A673 (cell line): ENCODE results near the gene CWC27. TPM values are rescaled to one million over a fixed set of nuclear protein-coding genes. Genes with fewer than 3 reads are reported as not detected.
"Not testable (repeated sequence)": the region's sequence is repeated elsewhere in the genome, so short reads cannot be mapped to it uniquely, and the experiment has no call there.

Experiments used
- BruUV-seq: library from RNA; stranded (reverse); fragments of 400-500 nt; replicated peaks from 2 replicates; lab custom pipeline; 2021; lab: Mats Ljungman, UMichigan
- CTCF ChIA-PET: fragments of 300-600 bp; sonication (Branson Sonifier 250); formaldehyde crosslinking; loops from one replicate; lab custom pipeline; 2022; ENCODE audit warnings: antibody characterized with exemption; lab: Charles Lee
- POLR2A ChIA-PET: fragments of 300-600 bp; sonication (Branson Sonifier 250); formaldehyde crosslinking; loops from one replicate; lab custom pipeline; 2022; ENCODE audit warnings: antibody characterized with exemption; ENCODE audit not compliant: low non-redundant PET; lab: Charles Lee
- DNase-seq: peaks from one replicate; pipeline ENCODE4 v3.0.0-alpha.2; 2015; ENCODE audit warnings: low spot score
- H3K27ac ChIP-seq: fragments of 200-600 bp; sonication (generic); 2 replicates; pipeline ENCODE4 v1.5.1; 2016; ENCODE audit warnings: mixed run types, low read depth, mild to moderate bottlenecking, mixed read lengths, antibody characterized with exemption, low read length; ENCODE audit not compliant: poor library complexity, severe bottlenecking
- H3K27me3 ChIP-seq: fragments of 200-600 bp; sonication (generic); replicated peaks from 2 replicates; pipeline ENCODE4 v1.6.1; 2017; ENCODE audit warnings: mixed run types, low read depth, mild to moderate bottlenecking, mixed read lengths, antibody characterized with exemption, low read length; ENCODE audit not compliant: insufficient read depth, poor library complexity
- H3K36me3 ChIP-seq: fragments of 200-600 bp; sonication (generic); 2 replicates; pipeline ENCODE4 v1.6.1; 2016; ENCODE audit warnings: mixed run types, mild to moderate bottlenecking, mixed read lengths, antibody characterized with exemption, low read length; ENCODE audit not compliant: insufficient read depth, poor library complexity, severe bottlenecking
- H3K4me1 ChIP-seq: fragments of 200-600 bp; sonication (generic); 2 replicates; pipeline ENCODE4 v1.6.1; 2017; ENCODE audit warnings: mixed run types, mild to moderate bottlenecking, mixed read lengths, antibody characterized with exemption, low read length; ENCODE audit not compliant: insufficient read depth, poor library complexity, severe bottlenecking
- H3K4me3 ChIP-seq: fragments of 200-600 bp; sonication (generic); 2 replicates; pipeline ENCODE4 v1.5.1; 2016; ENCODE audit warnings: low read depth, mixed run types, mild to moderate bottlenecking, mixed read lengths, low read length; ENCODE audit not compliant: poor library complexity, severe bottlenecking
- H3K9me3 ChIP-seq: fragments of 200-600 bp; sonication (generic); 2 replicates; pipeline ENCODE4 v1.6.1; 2016; ENCODE audit warnings: mixed run types, low read depth, mild to moderate bottlenecking, mixed read lengths, antibody characterized with exemption, low read length; ENCODE audit not compliant: poor library complexity, severe bottlenecking
- EZH2 ChIP-seq: fragments of 200-600 bp; sonication (generic); IDR thresholded peaks from 2 replicates; pipeline ENCODE4 v1.6.1; 2017; ENCODE audit warnings: borderline replicate concordance, low read depth, mild to moderate bottlenecking, mixed read lengths, antibody characterized with exemption, low read length; ENCODE audit not compliant: poor library complexity, severe bottlenecking
- intact Hi-C: fragments of 100-400 bp; cut with micrococcal nuclease; formaldehyde crosslinking; loops from one replicate; pipeline ENCODE4 v1.10.0; 2022; ENCODE audit not compliant: unreplicated experiment
- total RNA-seq: library from RNA; stranded (reverse); gene quantifications from 2 replicates; pipeline ENCODE4 v1.2.3, GENCODE V29; 2021
- TF ChIP-seq, protein P1 (sequence below): fragments of 300-800, 200-600 bp; sonication (generic); conservative IDR thresholded peaks from 2 replicates; pipeline ENCODE4 v1.5.1; 2017; ENCODE audit warnings: low read depth, mild to moderate bottlenecking, antibody characterized with exemption, low read length, moderate library complexity, mixed read lengths

The CWC27 gene
- total RNA-seq, 1 experiment from 2014 or later = 38.0 TPM

DNA sequence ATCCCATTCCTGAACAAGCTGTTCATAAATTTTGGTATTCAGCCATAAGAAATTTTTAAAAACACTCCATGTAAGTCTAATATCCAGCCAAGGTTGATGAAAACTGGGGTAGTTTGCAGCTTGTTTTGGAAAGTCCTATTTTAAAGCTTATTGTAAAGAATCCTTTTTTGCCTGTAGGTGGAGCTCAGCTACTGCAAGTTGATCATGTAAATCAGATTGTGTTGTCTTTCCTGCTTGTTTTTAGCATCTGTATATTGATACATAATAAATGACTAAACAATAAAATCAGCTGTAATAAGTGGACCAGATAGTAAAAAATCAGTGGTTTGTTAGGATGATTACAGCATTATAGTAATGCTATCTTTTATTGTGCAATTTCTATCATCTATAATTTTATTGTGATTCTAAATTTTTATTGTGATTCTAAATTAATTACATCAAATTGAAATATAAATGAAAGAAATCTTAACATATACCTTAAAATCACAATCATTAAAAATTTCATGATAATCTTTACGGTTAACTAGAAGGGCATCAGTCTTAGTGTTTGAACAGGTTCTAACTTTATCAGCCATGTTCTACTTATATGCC, 42.4 kb downstream of the CWC27 start:
- BruUV-seq = no TSS peak
- DNase-seq = peak; percentile 69
- ChIA-PET POLR2A (no interaction called here), CTCF (interaction anchor here (0.5 to 1.7 kb wide), 3 partner anchors 672 to 1495 kb away, joined by 3 to 28 read pairs (median 3); no protein-coding TSS in a partner anchor)
- H3K4me1 ChIP-seq = no peaks in the 10 kb centered on the region
- no peak overlapping the region for H3K27ac ChIP-seq
- intact Hi-C loops = loop anchor here (1.0 to 10.0 kb wide), 3 partner anchors 264 to 672 kb away; no protein-coding TSS in a partner anchor
- H3K9me3 ChIP-seq = no peaks in the 10 kb centered on the region
- H3K27me3 ChIP-seq = no peaks in the 10 kb centered on the region
- peaks cover 3% of the 10 kb centered on the region for H3K36me3 ChIP-seq
- TF ChIP-seq, protein P1, sequence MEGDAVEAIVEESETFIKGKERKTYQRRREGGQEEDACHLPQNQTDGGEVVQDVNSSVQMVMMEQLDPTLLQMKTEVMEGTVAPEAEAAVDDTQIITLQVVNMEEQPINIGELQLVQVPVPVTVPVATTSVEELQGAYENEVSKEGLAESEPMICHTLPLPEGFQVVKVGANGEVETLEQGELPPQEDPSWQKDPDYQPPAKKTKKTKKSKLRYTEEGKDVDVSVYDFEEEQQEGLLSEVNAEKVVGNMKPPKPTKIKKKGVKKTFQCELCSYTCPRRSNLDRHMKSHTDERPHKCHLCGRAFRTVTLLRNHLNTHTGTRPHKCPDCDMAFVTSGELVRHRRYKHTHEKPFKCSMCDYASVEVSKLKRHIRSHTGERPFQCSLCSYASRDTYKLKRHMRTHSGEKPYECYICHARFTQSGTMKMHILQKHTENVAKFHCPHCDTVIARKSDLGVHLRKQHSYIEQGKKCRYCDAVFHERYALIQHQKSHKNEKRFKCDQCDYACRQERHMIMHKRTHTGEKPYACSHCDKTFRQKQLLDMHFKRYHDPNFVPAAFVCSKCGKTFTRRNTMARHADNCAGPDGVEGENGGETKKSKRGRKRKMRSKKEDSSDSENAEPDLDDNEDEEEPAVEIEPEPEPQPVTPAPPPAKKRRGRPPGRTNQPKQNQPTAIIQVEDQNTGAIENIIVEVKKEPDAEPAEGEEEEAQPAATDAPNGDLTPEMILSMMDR = peak; percentile 75
- TF ChIP-seq EZH2 = no peak
- H3K4me3 ChIP-seq = no peak overlapping the region

- Histone ChIP-seq H3K36me3 (no peaks in the 10 kb centered on the region), H3K4me1 (peaks cover 17% of the 10 kb centered on the region), H3K4me3 (no peak overlapping the region), H3K9me3 (no peaks in the 10 kb centered on the region), H3K27me3 (no peaks in the 10 kb centered on the region), H3K27ac (no peak overlapping the region)
- ChIA-PET POLR2A (no interaction called here), CTCF (no interaction called here)
- no peak for TF ChIP-seq EZH2
- TF ChIP-seq, protein P1 = no peak
- BruUV-seq = no TSS peak
- intact Hi-C loops = loop anchor here (10.0 kb wide), 2 partner anchors 261 to 501 kb away; no protein-coding TSS in a partner anchor
- DNase-seq = no peak
These were observed 45.3 kb downstream of the CWC27 start for GRCh38 chr5:64814073-64814472.

GRCh38 chr5:64818245-64818644, 49.5 kb downstream of the CWC27 start:
- CTCF ChIA-PET = no interaction called here
- peak; percentile 67 for DNase-seq
- no peak for TF ChIP-seq EZH2
- TF ChIP-seq, protein P1 = no peak
- Histone ChIP-seq H3K4me1 (peaks cover 17% of the 10 kb centered on the region), H3K4me3 (no peak overlapping the region), H3K27me3 (no peaks in the 10 kb centered on the region), H3K27ac (no peak overlapping the region), H3K9me3 (no peaks in the 10 kb centered on the region), H3K36me3 (no peaks in the 10 kb centered on the region)
- BruUV-seq = no TSS peak
- POLR2A ChIA-PET = no interaction called here
- intact Hi-C loops = loop anchor here (10.0 kb wide), 2 partner anchors 257 to 497 kb away; no protein-coding TSS in a partner anchor

GRCh38 chr5:64819345-64819744, 50.6 kb downstream of the CWC27 start:
- H3K27ac ChIP-seq, BruUV-seq, POLR2A ChIA-PET, H3K27me3 ChIP-seq, DNase-seq, CTCF ChIA-PET, H3K4me3 ChIP-seq, H3K36me3 ChIP-seq, H3K9me3 ChIP-seq: not testable (repeated sequence)
- H3K4me1 ChIP-seq = peaks cover 17% of the 10 kb centered on the region
- intact Hi-C loops = loop anchor here (10.0 kb wide), 2 partner anchors 255 to 495 kb away; no protein-coding TSS in a partner anchor
